Measurements from ENCODE around the gene HEXIM1.

Gene HEXIM1

DNA sequence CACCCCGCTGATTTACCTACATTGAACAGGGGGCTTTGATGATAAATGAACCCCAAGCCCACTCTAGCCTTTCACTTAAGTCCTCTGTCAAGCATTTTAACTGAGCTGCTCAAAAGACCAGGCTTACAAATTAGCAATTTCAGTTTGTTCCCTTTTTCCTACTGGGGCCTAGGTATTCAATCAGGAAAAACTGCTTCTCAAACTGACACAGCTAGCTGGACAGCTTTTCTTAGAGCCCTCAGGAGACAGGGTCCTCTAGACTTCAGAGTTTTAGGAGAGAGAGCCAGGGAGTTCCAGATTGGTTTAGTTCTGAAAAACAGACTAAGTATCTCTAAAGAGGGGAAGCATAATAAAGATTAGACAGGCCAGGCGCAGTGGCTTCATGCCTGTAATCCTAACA, 7.2 kb downstream of the HEXIM1 start:
- Histone ChIP-seq H3K4me1 (ENCODE audit: control insufficient read depth, insufficient read depth, low read length) (peaks cover 31% of the 10 kb centered on the region), H3K4me2 (ENCODE audit: low read length) (no peak overlapping the region), H3K4me3 (ENCODE audit: low read length) (no peak overlapping the region), H3K9ac (ENCODE audit: low read depth, low read length) (no peak overlapping the region), H3K9me3 (replicated peaks; ENCODE audit: low read length) (no peaks in the 10 kb centered on the region), H3K36me3 (ENCODE audit: insufficient read depth, low read length) (no peaks in the 10 kb centered on the region), H3K27me3 (ENCODE audit: control insufficient read depth, insufficient read depth, low read length) (no peaks in the 10 kb centered on the region)

DNA sequence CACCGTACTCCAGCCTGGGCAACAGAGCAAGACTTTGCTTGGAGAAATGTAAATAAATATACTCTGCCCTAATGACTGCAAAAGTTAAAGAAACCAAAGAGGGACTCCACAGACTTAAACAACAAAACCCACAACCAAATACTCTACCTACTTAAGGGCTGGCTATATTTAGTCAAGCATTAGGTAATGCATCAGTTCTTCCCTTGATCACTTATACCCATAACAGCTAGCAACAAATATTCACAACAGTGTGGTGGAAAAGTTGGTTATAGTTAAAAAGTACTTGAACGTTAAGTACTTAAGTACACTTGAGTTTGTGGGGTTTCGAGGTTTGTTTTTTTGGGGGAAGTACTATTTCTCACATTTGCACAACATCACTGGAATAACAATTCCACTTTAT, 8.0 kb downstream of the HEXIM1 start:
- Histone ChIP-seq H3K9ac (ENCODE audit: low read depth, low read length) (no peak overlapping the region), H3K36me3 (ENCODE audit: insufficient read depth, low read length) (no peaks in the 10 kb centered on the region), H3K4me2 (ENCODE audit: low read length) (no peak overlapping the region), H3K9me3 (replicated peaks; ENCODE audit: low read length) (no peaks in the 10 kb centered on the region), H3K4me3 (ENCODE audit: low read length) (no peak overlapping the region), H3K27me3 (ENCODE audit: control insufficient read depth, insufficient read depth, low read length) (no peaks in the 10 kb centered on the region), H3K4me1 (ENCODE audit: control insufficient read depth, insufficient read depth, low read length) (peaks cover 31% of the 10 kb centered on the region)

DNA sequence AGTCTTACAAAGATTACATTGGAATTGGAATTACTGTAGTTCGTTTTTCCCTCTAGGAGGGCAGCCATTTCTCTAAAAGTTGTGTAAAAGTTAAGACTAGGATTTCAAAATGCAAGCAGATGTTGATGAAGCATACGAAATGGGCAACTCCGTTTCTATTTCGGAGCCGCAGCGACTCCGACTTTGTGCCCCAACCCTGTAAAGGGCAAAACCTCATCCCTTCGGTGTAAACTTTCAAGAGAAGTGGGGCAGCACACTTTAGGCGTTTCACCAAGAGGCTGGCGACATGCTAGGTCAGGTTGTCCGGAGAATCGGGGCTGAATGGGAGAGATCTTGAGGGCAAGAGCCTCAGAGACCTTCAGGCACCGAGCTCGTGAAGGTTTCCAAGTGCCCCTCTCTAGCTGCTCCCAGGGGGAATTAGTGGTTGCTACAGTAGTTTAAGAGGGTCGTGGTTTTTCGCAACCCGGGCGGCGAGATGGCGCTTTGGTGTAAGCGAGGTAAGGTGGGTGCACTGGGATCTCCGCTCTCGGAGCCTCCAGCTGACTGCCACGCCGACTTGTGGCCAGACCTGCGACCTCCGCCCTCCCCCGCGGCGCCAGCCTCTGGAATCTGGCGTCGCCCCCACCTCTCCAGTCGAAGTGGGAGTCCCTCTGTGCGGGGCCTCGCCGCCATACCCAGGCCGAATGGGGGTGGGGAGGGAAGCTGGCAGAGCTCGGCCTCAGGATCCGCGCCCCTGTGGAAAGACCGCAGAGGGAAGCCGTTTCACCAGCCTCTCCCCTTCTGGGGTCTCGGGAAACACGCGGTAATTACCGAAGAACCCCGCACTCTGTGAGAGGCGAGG, 12.4 kb downstream of the HEXIM1 start:
- Histone ChIP-seq H3K9me3 (replicated peaks; ENCODE audit: low read length) (no peaks in the 10 kb centered on the region), H3K36me3 (ENCODE audit: insufficient read depth, low read length) (no peaks in the 10 kb centered on the region), H3K9ac (ENCODE audit: low read depth, low read length) (peak overlapping the region; percentile 99), H3K4me1 (ENCODE audit: control insufficient read depth, insufficient read depth, low read length) (peaks cover 42% of the 10 kb centered on the region), H3K4me2 (ENCODE audit: low read length) (peak overlapping the region; percentile 93), H3K27me3 (ENCODE audit: control insufficient read depth, insufficient read depth, low read length) (no peaks in the 10 kb centered on the region), H3K4me3 (ENCODE audit: low read length) (peak overlapping the region; percentile 96)

DNA sequence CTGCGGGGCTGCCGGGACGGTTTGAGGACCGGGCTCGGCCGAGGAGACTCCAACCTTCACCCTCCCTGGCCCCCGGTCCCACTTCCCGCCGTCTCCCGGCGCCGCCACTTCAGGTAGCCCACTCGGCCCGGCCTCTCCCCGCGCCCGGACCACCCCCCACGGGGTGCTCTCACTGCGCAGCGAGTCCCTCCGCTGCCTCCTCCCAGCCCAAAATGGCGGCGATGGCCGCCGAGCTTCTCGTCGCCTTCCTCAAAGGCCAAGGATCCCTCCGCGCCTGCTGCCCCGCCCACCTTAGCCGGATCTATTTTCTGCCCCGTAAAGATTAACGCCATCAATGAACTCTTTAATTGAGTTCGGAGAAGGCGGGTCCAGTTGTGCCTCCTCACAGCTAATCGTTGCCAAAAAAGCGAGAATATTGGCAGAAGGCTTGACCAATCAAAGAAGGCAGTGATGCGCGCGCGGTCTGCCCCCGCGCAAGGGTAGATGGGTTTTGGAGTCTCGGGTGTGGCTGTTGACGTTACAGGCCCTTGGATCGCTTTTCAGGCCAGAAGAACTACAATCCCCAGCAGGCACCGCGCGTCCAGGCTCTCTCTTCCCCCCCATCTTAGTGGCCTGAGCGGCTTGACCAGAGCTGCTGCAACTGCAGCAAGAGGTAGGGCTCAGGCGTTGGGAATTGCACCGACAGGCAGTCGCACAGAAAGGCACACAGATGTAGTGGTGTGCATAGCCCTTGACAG, 13.2 kb downstream of the HEXIM1 start, which contains the start of gene HEXIM2:
Gene HEXIM2, plus strand, starts transcription at position 588 of the 737 bp plus-strand sequence. CDS start 919 bp downstream, outside the sequence.
- peak within 1 kb of the TSS; percentile 99 for H3K9ac ChIP-seq (ENCODE audit: low read depth, low read length)
- H3K4me1 ChIP-seq (ENCODE audit: control insufficient read depth, insufficient read depth, low read length): peaks cover 42% of the 10 kb centered on the region
- H3K4me3 ChIP-seq (ENCODE audit: low read length): peak within 1 kb of the TSS; percentile 96
- H3K36me3 ChIP-seq (ENCODE audit: insufficient read depth, low read length): no peaks in the 10 kb centered on the region
- no peaks in the 10 kb centered on the region for H3K27me3 ChIP-seq (ENCODE audit: control insufficient read depth, insufficient read depth, low read length)
- H3K4me2 ChIP-seq (ENCODE audit: low read length): peak within 1 kb of the TSS; percentile 93
- H3K9me3 ChIP-seq (replicated peaks; ENCODE audit: low read length): no peaks in the 10 kb centered on the region

DNA sequence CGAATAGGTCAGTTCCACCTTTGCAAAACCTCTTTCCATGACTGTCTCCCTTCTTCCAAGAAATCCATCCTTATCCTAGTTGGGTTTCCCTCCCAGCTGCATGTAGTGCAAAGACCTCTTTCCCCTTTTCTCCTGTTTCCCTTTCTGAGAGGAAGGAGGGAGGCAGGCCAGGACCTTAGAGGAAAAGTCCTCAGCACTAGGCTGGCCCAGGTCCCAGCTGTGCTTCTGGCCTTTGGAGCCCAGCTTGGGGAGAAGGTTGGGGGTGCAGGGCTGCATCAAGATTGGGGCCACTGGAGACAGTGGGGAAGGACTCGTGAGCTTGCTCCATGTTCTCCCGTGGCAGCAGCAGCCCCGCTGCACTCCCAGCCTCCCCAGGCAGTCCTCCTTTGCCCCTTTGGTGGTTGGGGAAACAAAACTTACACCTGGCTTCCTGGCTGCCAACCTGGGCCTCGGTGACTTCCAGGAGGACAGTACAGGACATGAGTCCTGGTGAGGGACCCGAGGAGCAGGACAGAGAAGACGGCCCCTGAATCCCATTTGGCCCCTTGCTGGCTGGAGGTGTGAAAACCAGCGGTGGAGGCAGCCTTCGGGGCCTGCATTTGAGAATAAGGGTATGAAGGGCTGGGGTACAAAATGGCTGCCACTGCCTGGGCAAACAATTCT, 13.9 kb downstream of the HEXIM1 start:
- Histone ChIP-seq H3K4me3 (ENCODE audit: low read length) (peak overlapping the region; percentile 57), H3K36me3 (ENCODE audit: insufficient read depth, low read length) (no peaks in the 10 kb centered on the region), H3K9me3 (replicated peaks; ENCODE audit: low read length) (no peaks in the 10 kb centered on the region), H3K4me1 (ENCODE audit: control insufficient read depth, insufficient read depth, low read length) (peaks cover 42% of the 10 kb centered on the region), H3K4me2 (ENCODE audit: low read length) (peak overlapping the region; percentile 75), H3K27me3 (ENCODE audit: control insufficient read depth, insufficient read depth, low read length) (no peaks in the 10 kb centered on the region), H3K9ac (ENCODE audit: low read depth, low read length) (no peak overlapping the region)

DNA sequence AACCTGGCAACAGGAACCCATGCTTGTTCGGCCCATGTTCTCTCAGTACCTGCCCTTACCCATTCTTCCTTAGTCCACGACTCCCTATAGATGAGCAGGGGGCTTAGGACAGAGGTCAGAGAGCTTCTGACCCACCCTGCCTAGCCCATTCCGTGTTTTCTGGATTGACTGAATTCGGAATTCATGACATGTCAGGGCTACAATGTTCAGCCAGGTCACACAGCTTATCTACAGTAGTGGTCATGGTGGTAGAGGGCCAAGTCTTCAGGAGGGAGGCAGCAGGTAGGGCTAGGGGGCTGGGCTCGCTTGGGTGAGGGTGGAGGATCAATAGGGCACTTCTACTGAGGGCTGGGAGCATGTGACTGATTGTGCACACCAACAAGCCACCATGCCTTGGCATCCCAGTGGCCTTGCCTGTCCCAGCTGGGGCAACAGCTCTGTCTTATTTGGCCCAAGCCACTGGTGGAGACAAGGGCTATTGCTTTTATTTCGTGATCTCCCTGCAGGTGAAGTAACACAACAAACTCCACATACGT, 16.5 kb downstream of the HEXIM1 start:
- Histone ChIP-seq H3K4me3 (ENCODE audit: low read length) (no peak overlapping the region), H3K4me2 (ENCODE audit: low read length) (no peak overlapping the region), H3K9ac (ENCODE audit: low read depth, low read length) (peak overlapping the region; percentile 0), H3K27me3 (ENCODE audit: control insufficient read depth, insufficient read depth, low read length) (no peaks in the 10 kb centered on the region), H3K4me1 (ENCODE audit: control insufficient read depth, insufficient read depth, low read length) (peaks cover 22% of the 10 kb centered on the region), H3K9me3 (replicated peaks; ENCODE audit: low read length) (no peaks in the 10 kb centered on the region), H3K36me3 (ENCODE audit: insufficient read depth, low read length) (no peaks in the 10 kb centered on the region)

DNA sequence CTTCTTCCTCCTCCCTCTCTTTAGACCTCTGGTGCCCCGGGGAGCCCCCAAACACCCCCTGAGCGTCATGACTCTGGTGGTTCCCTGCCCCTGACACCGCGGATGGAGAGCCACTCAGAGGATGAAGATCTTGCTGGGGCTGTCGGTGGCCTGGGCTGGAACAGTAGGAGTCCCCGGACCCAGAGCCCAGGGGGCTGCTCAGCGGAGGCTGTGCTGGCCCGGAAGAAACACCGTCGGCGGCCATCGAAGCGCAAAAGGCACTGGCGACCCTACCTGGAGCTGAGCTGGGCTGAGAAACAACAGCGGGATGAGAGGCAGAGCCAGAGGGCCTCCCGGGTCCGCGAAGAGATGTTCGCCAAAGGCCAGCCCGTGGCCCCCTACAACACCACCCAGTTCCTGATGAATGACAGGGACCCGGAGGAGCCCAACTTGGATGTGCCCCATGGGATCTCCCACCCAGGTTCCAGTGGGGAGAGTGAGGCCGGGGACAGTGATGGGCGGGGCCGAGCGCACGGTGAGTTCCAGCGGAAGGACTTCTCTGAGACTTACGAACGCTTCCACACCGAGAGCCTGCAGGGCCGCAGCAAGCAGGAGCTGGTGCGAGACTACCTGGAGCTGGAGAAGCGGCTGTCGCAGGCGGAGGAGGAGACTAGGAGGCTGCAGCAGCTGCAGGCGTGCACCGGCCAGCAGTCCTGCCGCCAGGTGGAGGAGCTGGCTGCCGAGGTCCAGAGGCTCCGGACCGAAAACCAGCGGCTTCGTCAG, 20.9 kb downstream of the HEXIM1 start:
- Histone ChIP-seq H3K4me1 (ENCODE audit: control insufficient read depth, insufficient read depth, low read length) (peaks cover 46% of the 10 kb centered on the region), H3K27me3 (ENCODE audit: control insufficient read depth, insufficient read depth, low read length) (no peaks in the 10 kb centered on the region), H3K9me3 (replicated peaks; ENCODE audit: low read length) (no peaks in the 10 kb centered on the region), H3K36me3 (ENCODE audit: insufficient read depth, low read length) (no peaks in the 10 kb centered on the region), H3K4me2 (ENCODE audit: low read length) (no peak overlapping the region), H3K4me3 (ENCODE audit: low read length) (no peak overlapping the region), H3K9ac (ENCODE audit: low read depth, low read length) (no peak overlapping the region)

DNA sequence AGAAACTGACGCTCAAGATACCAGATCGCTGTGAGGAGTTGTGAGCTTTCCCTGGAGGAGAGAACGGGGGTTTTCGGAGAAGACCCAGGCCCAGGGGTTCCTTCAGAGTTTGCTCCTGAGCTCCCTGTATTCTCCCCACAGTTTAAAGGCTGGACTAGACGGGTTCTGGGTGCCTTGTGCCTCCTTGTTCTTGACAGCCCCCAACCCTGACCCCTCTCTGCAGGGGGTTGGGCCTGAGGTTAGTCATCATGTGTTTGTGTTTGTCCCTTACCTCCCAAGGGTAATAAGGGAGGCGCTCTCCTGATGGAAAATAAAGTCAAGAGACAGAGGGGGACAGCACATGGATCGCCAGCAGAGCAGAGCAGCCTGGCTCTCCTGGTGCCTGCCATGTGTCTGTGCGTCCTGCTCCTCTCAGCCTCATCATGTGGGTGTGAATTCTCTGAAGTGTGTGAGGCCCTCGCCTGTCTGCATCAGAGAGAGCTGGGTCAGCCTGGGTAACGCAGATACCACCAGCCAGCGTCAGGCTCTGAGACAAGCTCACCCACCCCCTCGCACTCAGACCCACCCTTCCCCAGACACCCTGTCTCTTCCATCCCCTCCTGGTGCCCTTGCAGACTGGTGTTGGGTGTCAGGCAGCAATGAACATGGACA, 22.1 kb downstream of the HEXIM1 start:
- H3K9ac ChIP-seq (ENCODE audit: low read depth, low read length): peak overlapping the region; percentile 82
- no peaks in the 10 kb centered on the region for H3K9me3 ChIP-seq (replicated peaks; ENCODE audit: low read length)
- H3K27me3 ChIP-seq (ENCODE audit: control insufficient read depth, insufficient read depth, low read length): no peaks in the 10 kb centered on the region
- no peaks in the 10 kb centered on the region for H3K36me3 ChIP-seq (ENCODE audit: insufficient read depth, low read length)
- H3K4me2 ChIP-seq (ENCODE audit: low read length): peak overlapping the region; percentile 91
- H3K4me3 ChIP-seq (ENCODE audit: low read length): peak overlapping the region; percentile 16
- peaks cover 41% of the 10 kb centered on the region for H3K4me1 ChIP-seq (ENCODE audit: control insufficient read depth, insufficient read depth, low read length)

DNA sequence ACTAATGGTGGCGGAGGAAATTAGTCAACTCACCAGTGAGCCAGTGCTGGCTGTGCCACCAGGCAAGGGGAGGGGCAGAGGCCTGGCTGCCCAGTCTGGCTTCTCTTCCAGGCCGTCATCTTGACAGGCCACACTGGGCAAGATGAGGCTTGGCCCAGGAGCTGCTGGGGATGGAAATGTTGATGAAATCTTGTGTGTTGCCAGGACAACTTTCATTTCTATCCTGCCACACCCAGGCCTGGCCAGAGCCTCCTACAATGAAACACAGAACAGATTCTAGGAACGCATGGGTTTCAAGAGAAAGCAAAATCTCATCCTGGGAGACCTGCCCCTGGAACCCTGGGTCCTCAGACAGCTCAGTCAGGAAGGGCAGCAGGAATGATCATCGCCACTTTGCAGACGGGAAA, 22.7 kb downstream of the HEXIM1 start:
- no peaks in the 10 kb centered on the region for H3K36me3 ChIP-seq (ENCODE audit: insufficient read depth, low read length)
- H3K9me3 ChIP-seq (replicated peaks; ENCODE audit: low read length): no peaks in the 10 kb centered on the region
- no peaks in the 10 kb centered on the region for H3K27me3 ChIP-seq (ENCODE audit: control insufficient read depth, insufficient read depth, low read length)
- H3K9ac ChIP-seq (ENCODE audit: low read depth, low read length): peak overlapping the region; percentile 82
- H3K4me1 ChIP-seq (ENCODE audit: control insufficient read depth, insufficient read depth, low read length): peaks cover 44% of the 10 kb centered on the region
- peak overlapping the region; percentile 69 for H3K4me3 ChIP-seq (ENCODE audit: low read length)
- peak overlapping the region; percentile 91 for H3K4me2 ChIP-seq (ENCODE audit: low read length)

DNA sequence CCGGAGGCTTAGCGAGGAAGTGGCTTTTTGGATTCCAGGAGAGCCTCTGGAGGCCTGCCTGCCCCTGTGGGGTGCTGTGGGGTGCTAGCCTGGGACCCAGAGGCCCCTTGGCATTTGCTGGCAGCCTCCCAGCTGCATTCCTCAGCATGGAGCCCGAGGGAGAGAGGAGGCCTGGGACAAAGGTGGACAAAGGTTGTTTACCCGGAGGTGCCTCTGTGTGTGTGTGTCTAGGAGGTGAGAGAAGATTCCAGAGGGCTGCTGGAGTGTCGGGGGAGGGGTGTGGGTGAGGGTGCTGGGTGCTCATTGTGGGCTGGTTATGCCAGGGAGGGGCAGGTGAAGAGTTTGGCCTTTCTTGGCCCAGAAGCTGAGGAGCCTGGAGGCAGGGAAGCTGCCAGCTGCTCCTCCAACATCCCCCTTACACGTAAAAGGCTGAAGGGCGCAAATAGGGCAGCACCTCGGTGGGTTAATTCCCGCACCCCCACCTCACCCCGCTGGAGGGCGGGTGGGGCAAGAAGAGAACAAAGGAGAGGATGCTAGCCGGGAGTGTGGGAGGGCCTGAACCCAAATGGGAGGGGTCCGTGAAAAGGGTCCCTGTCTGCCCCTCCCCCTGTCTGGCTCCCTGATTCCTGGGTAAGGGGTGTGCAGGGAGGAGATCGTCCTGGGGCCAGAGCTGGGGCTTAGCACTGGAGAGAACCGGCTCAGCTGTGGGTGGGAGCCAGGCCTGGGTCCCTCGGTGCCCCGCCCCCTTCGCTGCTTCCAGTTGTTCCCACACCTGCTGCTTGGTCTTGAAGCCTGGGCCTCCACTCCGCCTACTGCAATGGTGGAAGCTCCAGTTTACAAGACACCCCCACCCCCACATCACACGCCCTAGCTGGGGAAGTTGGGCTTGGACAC, 23.3 kb downstream of the HEXIM1 start:
- H3K4me2 ChIP-seq (ENCODE audit: low read length): peak overlapping the region; percentile 91
- H3K4me1 ChIP-seq (ENCODE audit: control insufficient read depth, insufficient read depth, low read length): peaks cover 51% of the 10 kb centered on the region
- H3K36me3 ChIP-seq (ENCODE audit: insufficient read depth, low read length): no peaks in the 10 kb centered on the region
- peak overlapping the region; percentile 69 for H3K4me3 ChIP-seq (ENCODE audit: low read length)
- H3K27me3 ChIP-seq (ENCODE audit: control insufficient read depth, insufficient read depth, low read length): no peaks in the 10 kb centered on the region
- no peaks in the 10 kb centered on the region for H3K9me3 ChIP-seq (replicated peaks; ENCODE audit: low read length)
- peak overlapping the region; percentile 82 for H3K9ac ChIP-seq (ENCODE audit: low read depth, low read length)

Measured in skeletal muscle satellite cell (primary cell).